Measurements from ENCODE around the gene CD93.

CD93 gene

DNA sequence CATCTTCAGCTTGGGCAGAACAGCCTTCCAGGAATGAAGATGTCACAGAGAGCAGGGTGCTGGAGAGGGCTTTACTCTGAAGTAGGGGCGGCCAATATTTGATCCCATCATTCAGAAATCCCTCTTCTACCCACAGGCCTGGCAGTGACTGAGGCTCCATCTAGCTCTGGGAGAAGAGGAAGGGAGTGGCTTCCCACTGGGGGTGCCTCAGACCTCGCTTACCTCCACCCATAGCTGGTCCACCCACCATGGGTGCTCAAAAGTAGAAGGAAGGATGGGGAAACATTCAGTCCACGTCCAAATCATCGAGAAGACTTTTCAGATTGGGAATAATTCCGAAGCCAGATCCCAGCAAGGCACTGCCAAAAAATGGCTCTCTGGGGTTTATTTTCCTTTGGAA lies 24.9 kb downstream of the CD93 start:
- no peak for DNase-seq (ENCODE audit: low spot score)

DNA sequence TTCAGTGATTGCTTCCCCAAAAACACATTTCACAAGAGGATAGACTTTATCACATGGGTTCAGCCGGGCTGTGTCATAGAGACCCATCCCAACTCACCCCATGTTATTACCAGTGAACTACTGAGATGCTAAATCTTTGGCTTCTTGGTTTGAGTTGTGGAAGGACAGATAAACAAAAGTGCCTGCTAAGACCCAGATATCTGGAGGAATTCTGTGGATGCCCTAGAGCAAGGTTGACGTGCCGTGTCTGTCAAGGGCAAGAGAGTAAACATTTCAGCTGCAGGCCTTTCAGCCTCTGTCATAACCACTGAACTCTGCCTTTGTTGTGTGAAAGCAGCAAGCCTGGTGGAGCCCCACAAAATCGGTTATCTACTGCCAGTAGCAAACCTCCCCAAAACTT lies 25.5 kb downstream of the CD93 start:
- no peak for DNase-seq (ENCODE audit: low spot score)

DNA sequence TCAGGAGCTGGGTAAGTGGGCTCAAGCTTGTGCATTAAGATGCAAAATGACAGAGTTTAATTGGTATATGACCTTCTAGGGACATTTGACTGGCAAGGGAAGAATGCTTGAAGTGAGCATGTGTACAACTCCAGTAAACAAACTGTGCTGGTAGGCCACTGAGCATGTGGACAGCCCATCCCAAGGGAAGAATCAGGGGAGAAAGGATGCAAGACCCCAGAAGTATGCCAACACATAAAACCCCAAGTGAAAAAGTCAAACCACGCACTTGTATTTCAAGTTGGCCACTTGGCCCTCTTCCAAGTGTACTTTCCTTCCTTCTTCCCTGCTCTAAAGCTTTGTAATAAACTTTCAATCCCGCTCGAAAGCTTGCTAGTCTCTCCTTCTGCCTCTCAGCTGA lies 26.3 kb downstream of the CD93 start:
- DNase-seq (ENCODE audit: low spot score), result no peak

DNA sequence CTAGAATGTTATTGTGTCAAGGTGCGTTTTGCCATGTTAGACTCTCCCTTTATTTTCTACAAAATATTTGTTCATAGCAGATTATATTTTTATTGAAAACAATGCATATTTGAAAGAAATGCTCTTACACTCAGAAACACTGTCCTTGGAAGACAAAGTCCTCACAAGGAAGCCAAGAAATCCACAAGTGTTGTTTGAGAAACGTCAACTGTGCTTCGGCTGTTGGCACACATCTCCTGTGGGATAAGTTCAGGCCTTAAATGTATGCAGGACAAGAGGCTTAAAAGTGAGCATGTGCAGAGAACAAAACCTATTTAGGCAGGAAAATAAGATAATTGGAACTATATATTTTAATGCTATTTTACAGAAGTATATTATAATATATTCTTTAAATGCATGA lies 27.1 kb downstream of the CD93 start:
- no peak for DNase-seq (ENCODE audit: low spot score)

- DNase-seq (ENCODE audit: low spot score), result no peak
Observed at GRCh38 chr20:23058240-23058639, 27.9 kb downstream of the CD93 start.

DNA sequence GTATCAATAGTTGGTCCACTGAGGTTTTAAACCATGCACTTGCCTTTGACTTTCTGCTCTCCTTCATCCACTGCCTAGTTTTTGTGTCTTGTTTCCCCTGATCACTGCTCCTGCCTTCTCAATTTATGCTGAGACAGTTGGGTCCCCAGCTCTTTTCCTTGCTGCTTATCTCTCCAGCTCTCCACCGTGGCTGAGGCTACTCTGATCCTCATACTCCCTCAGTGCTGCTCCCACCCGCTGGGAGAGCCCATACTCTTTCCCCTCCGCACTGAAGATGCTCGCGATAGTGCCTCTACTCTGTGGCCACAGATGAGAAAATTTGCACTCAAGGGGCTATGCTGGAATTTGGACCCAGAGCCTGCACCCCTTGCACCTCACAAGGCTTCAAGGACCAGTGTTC lies 33.2 kb downstream of the CD93 start:
- no peak for DNase-seq (ENCODE audit: low spot score)

DNA sequence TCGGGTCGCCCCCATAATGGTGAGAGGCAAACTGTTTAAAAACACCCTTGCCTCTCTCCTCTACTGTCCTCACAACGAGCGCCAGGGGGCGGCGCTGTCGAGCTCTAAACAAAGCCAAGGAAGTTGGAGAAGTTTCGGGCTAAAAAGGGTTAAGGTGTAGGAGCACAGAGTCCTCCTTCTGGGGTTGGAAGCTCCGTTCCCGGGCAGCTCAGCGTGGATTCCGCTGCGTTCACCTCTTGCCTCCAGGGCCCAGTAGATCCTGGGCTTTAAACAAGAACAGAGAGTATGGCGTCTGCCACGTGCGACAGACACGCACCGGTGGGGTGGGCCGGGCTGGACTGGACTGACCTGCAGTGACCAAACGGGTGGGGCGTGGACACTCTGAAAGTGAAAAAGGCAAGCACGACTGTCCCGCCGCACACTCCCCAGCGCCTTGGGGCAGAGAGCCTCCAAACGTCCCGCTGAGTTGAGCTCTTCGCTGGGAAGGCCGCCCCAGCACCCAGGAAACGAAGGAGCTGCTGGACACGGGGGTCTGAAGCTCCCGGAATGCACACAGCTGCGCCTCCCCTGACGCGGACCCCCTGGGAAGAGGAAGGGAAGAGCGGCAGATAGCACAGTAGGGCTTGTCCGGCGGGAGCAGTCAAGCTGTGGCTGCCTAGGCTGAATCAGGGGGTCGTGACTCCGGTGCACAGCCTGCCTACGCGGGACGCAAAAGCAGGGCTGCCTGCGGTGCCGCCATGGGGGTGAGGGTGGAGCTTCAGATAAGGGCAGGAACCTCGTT lies 35.1 kb downstream of the CD93 start:
- no peak for DNase-seq (ENCODE audit: low spot score)

DNA sequence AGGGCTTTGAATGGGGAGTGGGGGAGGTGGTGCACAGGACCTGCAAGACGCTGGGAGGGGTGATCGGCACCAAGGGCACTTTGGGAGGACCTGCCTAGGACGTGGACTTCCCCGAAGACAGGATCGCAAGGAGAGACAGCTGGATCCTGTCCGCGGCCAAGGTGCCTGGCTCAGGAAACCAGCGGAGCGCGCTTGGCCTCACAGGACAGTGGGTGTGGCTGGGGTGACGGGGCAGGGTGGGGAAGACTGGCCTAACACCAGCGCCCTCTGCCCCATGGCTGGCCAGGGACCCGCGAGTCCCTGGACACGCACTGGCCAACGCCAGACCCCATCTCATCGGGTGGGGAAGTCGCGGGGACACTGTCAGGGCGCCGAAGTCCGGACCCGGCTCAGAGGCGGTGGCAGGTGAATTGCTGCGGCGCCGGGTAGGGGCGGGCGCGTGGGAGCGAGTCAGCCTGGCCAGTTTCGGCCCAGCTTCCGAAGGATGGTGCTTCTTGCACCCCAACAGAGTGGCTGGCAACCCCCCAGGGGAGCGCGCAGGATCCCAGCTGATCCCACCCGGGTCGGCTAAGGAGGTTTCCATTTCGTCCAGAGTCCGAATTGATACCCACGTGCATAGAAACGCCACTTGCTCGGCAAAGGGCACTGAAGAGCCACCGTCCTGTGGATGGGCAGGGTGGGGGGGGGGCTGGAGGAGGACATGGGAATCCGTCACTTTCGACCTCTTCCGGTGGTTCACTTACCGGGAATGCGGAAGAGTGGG lies 35.9 kb downstream of the CD93 start:
- no peak for DNase-seq (ENCODE audit: low spot score)

DNA sequence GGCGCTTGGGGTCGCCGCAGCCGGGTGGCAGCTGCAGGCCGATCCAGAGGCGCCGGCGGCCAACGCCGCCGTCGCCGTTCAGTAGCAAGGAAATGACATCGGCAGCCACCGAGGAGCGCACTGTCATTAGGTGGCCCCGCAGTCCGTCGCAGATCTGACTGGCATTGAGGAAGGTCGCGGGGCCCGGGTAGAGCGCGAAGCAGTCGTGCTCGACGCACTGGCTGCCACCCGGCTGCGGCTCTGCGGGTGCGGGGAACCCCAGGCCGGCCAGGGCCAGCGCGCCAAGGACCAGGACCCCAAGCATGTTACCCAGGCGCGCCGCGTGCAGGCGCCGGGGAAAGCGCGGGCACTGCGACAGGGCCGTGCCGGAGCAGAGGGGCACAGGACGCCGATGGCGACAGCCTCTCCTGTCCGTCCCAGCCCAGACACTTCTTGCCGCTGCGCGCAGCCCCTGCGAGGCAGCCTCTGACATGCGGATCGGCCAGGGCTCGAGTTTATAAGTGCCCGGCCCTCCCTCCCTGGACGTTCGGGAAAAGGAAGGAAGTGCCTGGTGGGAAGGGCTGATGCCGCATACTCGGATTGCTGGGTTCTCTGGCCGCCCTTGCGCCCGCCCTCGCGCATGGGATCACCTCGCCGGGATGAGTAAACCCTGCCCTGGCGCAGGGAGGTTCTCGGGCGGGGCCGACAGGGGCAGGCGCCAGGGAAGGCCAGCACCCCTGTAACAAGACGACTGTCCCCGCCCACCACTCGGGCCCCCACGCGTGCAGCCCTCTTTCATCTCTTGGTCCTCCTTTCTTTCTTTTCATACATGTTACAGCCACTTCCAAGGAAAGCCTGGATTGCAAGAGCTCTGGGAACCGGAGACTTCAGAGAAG lies 36.7 kb downstream of the CD93 start, which contains the start of gene THBD:
Gene THBD, minus strand, starts transcription at position 472 of the 875 bp plus-strand sequence. Its CDS starts 168 bp downstream, at position 304.
- no peak for DNase-seq (ENCODE audit: low spot score)

DNA sequence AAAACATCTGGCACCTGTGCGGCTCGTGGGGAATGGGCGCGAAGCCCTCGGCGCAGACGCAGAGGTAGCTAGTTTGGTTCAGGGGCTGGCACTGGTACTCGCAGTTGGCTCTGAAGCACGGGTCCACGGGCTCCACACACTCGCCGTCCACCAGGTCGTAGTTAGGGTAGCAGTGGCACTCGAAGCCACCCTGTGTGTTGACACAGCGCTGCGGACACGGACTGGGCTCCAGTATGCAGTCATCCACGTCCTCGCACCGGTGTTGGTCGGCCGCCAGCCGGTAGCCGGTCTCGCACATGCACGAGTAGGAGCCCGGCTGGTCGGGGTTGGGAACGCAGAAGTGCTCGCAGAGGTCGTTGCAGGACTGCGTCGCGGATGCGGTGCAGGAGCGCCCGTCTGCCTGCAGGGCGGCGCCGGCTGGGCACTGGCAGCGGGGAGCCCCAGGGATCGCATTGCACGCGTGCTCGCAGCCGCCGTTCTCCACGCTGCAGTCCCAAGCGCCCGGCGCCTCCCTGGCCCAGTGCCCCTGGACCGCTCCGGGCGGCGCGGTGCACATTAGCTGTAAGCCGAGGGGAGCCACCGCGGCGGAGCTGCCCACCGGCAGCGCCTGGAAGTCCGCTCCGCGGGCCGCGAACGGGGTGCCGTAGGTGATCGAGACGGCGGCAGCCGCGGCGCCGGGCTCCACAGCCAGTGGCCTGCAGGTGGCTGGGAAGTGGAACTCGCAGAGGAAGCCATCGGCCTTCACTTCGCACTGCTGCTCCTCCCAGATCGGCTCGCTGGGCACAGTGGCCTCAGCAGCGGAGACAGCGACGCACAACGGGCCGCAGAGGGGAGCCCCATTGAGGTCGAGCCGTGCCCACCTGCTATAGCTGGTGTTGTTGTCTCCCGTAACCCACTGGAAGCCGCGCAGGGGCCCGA lies 37.6 kb downstream of the CD93 start:
- DNase-seq (ENCODE audit: low spot score), result no peak

- DNase-seq (ENCODE audit: low spot score), result no peak
Observed at GRCh38 chr20:23047738-23048214, 38.3 kb downstream of the CD93 start.

- no peak for DNase-seq (ENCODE audit: low spot score)
Observed at GRCh38 chr20:23047001-23047737, 39.0 kb downstream of the CD93 start.

DNA sequence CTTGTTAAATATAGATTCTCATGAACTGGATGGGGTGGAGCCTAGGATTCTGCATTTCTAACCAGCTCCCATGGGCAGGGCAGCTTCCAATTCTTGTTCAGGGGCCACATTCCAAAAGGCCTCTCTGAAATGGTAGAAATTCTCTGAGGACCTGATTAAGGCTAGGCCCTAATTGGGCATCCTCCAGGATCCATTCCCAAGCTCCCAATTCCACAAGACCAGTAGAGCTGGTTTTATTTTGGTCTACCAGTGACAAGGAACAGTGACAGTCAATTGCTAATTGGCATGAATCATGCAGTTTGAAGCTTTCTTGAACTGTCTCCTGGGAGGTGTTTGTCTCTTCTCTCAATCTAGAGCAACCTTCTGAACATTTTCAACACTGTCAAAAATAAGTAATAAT lies 39.7 kb downstream of the CD93 start:
- no peak for DNase-seq (ENCODE audit: low spot score)

- no peak for DNase-seq (ENCODE audit: low spot score)
Observed at GRCh38 chr20:23043376-23043775, 42.7 kb downstream of the CD93 start.

DNA sequence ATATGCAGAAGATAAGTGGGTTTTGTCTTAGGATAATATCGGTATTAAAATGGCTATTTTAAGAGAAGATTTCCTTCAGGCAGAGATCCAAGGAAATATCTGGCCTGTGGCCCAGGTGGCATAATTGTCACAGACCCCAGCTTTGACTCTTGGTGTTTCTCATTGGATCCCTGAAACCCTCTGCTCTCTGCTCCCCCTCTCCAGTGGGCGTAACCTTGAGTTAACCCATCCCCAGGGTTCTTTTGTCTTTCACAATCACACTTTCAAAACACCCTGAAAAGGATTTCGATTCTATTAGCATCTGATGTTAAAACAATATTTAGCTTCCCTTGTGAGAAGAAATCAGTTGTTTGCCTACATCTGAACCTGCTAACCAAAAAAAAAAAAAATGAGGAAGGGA lies 43.9 kb downstream of the CD93 start:
- DNase-seq (ENCODE audit: low spot score), result no peak

GRCh38 chr20:23039885-23040508 lies 46.1 kb downstream of the CD93 start:
- no peak for DNase-seq (ENCODE audit: low spot score)

- DNase-seq (ENCODE audit: low spot score), result no peak
Observed at GRCh38 chr20:23039136-23039875, 46.8 kb downstream of the CD93 start.

- DNase-seq (ENCODE audit: low spot score), result no peak
Observed at GRCh38 chr20:23037017-23037481, 49.1 kb downstream of the CD93 start.

- DNase-seq (ENCODE audit: low spot score), result no peak
Observed at GRCh38 chr20:23036371-23036770, 49.8 kb downstream of the CD93 start.

Measured in putamen (tissue), 1 donor.